ENCODE data around the gene MX2. TPM values are rescaled to one million over a fixed set of nuclear protein-coding genes. Genes with fewer than 3 reads are reported as not detected.
"Not testable (repeated sequence)": the region's sequence is repeated elsewhere in the genome, so short reads cannot be mapped to it uniquely, and the experiment has no call there.

The MX2 gene
- polyA plus RNA-seq, 1 donor = 2.7 TPM

DNA sequence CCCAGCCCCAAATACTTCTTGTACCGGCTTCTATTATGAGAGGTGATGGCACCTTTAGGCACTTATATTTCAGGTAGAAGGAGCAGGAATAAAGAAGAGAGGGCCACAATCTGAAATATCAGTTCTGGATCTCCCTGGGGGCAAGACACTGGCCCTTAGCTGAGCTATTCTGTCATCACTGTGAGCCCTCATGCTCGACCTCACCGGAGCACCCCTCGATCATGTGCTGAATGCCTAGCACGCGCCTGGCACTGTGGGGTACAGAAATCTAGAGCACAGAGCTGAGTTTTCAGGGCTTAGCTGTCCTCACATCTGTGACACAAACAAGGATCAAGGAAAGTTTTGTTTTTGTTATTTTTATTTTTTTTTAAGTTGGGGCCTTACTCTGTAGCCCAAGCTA lies 56.6 kb downstream of the MX2 start:
- H3K9me3 ChIP-seq (ENCODE audit: control insufficient read depth, low read depth, low read length) = no peaks in the 10 kb centered on the region
- WGBS (ENCODE audit: insufficient coverage, low lambda C conversion rate) = no CpG with 5 or more reads among the region's 6 CpGs
- no peak for DNase-seq
- H3K27ac ChIP-seq (ENCODE audit: low read length) = no peak overlapping the region
- no peak overlapping the region for H3K4me3 ChIP-seq (ENCODE audit: low read length)
- H3K4me1 ChIP-seq (ENCODE audit: control insufficient read depth, insufficient read depth, low read length) = no peaks in the 10 kb centered on the region
- no peaks in the 10 kb centered on the region for H3K27me3 ChIP-seq (ENCODE audit: control insufficient read depth, insufficient read depth, low read length)
- no peaks in the 10 kb centered on the region for H3K36me3 ChIP-seq (ENCODE audit: control insufficient read depth, insufficient read depth, low read length)

DNA sequence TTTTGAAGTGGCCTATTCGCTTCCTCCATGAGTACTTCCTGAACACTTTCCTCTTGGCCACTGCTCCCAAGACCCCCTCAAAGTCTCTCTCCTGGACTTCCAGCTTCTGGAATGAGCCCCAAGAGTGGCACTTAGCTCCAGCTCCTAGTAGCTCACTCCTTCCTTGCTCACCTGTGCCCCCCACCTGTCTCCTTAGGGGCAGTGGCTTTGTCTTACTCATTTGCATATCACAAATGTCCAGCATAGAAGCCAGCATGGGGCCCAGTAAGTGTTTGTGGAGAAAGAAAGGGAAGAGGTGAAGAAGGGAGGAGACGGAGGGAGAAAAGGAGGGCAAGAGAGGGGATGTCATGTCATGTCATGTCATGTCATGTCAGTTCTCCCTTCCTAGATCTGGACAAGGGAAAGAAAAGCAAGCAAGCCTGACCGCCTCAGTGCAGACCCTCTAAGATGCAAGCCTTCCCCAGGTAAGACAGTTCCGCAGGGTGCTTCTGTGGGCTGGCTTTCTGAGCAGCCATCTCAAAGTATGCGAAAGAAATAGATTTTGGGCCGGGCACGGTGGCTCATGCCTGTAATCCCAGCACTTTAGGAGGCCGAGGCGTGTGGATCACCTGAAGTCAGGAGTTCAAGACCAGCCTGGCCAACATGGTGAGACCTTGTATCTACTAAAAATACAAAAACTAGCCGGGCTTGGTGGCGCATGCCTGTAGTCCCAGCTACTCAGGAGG lies 57.3 kb downstream of the MX2 start:
- Histone ChIP-seq H3K9me3 (ENCODE audit: control insufficient read depth, low read depth, low read length) (no peaks in the 10 kb centered on the region), H3K36me3 (ENCODE audit: control insufficient read depth, insufficient read depth, low read length) (no peaks in the 10 kb centered on the region), H3K27me3 (ENCODE audit: control insufficient read depth, insufficient read depth, low read length) (no peaks in the 10 kb centered on the region), H3K4me1 (ENCODE audit: control insufficient read depth, insufficient read depth, low read length) (no peaks in the 10 kb centered on the region), H3K4me3 (ENCODE audit: low read length) (no peak overlapping the region), H3K27ac (ENCODE audit: low read length) (no peak overlapping the region)
- no peak for DNase-seq
- WGBS (ENCODE audit: insufficient coverage, low lambda C conversion rate) = 100% methylated on average over 1 of the region's 11 CpGs

DNA sequence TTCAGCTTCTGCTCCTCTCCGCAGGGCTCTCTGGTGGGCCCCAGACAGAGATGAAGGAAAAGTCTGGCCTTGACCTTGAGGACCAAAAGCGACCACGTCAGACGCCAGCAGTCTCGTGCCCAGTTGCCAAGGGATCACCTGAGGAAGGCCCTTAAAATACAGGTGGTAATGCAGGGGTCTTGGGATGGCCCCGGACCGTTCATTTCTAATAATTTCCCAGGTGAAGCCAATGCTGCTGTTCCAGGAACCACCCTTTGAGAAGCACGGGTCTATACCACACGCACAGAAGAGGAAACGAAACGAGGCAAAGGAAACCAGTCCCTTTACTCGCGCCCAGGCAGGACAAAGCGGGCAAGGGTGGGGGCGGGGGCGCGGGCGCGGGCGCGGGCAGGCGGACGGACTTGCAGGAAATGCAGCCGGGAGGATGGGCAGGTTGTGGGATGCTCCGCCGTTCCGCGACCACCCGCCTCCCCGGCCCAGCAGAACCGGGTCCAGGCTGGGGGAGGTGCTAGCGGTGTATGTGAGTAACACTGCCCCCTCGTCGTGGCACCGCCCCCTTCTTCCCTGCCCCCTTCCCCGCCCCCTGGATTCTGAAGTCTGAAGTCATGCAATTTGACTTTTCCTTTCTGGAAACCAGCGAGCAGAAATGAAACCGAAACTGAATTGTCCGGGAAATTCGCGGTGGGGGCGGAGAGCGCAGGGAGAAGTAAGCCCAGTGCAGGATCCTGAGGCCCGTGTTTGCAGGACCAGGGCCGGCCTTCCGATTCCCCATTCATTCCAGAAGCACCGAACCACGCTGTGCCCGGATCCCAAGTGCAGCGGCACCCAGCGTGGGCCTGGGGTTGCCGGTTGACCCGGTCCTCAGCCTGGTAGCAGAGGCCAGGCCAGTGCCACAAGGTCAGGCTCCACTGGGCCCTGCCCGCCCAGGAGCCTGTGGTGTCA lies 58.4 kb downstream of the MX2 start:
- Histone ChIP-seq H3K9me3 (ENCODE audit: control insufficient read depth, low read depth, low read length) (no peaks in the 10 kb centered on the region), H3K27ac (ENCODE audit: low read length) (peak overlapping the region; percentile 95), H3K27me3 (ENCODE audit: control insufficient read depth, insufficient read depth, low read length) (no peaks in the 10 kb centered on the region), H3K4me3 (ENCODE audit: low read length) (peak overlapping the region; percentile 66), H3K36me3 (ENCODE audit: control insufficient read depth, insufficient read depth, low read length) (no peaks in the 10 kb centered on the region), H3K4me1 (ENCODE audit: control insufficient read depth, insufficient read depth, low read length) (no peaks in the 10 kb centered on the region)
- no CpG with 5 or more reads among the region's 54 CpGs for WGBS (ENCODE audit: insufficient coverage, low lambda C conversion rate)
- DNase-seq = peak; percentile 88 to 94

DNA sequence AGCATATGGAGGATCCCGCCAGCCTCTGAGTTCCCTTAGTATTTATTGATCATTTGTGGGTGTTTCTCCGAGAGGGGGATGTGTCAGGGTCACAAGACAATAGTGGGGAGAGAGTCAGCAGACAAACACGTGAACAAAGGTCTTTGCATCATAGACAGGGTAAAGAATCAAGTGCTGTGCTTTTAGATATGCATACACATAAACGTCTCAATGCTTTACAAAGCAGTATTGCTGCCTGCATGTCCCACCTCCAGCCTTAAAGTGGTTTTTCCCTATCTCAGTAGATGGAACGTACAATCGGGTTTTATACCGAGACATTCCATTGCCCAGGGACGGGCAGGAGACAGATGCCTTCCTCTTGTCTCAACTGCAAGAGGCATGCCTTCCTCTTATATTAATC lies 59.2 kb downstream of the MX2 start:
- not testable (repeated sequence) for H3K36me3 ChIP-seq (ENCODE audit: control insufficient read depth, insufficient read depth, low read length); H3K27me3 ChIP-seq (ENCODE audit: control insufficient read depth, insufficient read depth, low read length); H3K4me3 ChIP-seq (ENCODE audit: low read length); H3K9me3 ChIP-seq (ENCODE audit: control insufficient read depth, low read depth, low read length); H3K4me1 ChIP-seq (ENCODE audit: control insufficient read depth, insufficient read depth, low read length); DNase-seq
- peak overlapping the region; percentile 95 for H3K27ac ChIP-seq (ENCODE audit: low read length)
- WGBS (ENCODE audit: insufficient coverage, low lambda C conversion rate) = no CpG with 5 or more reads among the region's 8 CpGs

DNA sequence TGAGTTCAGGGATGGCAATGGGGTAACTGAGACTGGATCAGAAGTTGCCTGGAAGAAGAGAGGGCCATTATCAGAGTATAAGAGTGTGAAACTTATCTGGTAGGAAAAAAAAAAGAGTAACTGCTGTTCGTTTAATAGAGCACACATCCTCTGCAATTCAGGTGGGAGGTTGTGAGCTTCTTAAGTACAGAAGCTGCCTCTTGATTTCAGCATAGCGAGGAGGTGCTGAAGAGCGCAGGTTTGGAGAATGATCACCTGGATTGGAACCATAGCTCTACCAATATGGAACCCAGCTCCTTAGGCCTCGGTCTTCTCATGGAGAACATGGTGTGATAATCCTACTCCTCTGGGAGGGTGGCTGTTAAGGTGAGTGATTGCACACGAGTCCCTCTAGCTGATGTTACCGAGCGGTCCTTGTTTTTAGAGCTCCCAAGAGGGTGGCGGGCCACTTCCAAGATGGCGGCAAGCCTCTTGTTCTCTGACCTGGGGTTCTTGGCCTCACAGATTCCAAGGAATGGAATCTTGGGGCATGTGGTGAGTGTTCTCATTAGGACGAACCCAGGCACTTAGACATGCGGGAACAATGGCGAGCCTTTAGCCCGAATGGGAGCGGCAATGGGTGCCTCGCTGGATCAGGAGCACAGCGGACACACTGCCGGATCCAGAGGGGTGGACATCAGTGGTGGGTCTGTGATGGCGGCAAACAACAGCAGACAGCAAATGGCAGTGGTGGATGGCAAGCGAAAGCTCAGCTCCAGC lies 60.9 kb downstream of the MX2 start:
- no peak overlapping the region for H3K27ac ChIP-seq (ENCODE audit: low read length)
- H3K27me3 ChIP-seq (ENCODE audit: control insufficient read depth, insufficient read depth, low read length) = peaks cover 10% of the 10 kb centered on the region
- H3K9me3 ChIP-seq (ENCODE audit: control insufficient read depth, low read depth, low read length) = no peaks in the 10 kb centered on the region
- H3K4me1 ChIP-seq (ENCODE audit: control insufficient read depth, insufficient read depth, low read length) = peaks cover 7% of the 10 kb centered on the region
- WGBS (ENCODE audit: insufficient coverage, low lambda C conversion rate) = 100% methylated on average over 1 of the region's 19 CpGs
- no peak overlapping the region for H3K4me3 ChIP-seq (ENCODE audit: low read length)
- H3K36me3 ChIP-seq (ENCODE audit: control insufficient read depth, insufficient read depth, low read length) = no peaks in the 10 kb centered on the region
- DNase-seq = no peak

DNA sequence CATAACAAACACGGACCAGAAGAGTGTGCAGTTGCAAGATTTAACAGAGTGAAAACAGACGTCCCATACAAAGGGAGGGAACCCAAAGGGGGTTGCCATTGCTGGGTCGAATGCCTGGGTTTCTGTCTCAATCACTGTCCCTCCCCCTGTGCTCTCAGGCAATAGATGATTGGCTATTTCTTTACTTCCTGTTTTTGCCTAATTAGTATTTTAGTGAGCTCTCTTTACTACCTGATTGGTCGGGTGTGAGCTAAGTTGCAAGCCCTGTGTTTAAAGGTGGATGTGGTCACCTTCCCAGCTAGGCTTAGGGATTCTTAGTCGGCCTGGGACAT lies 61.4 kb downstream of the MX2 start:
- not testable (repeated sequence) for H3K9me3 ChIP-seq (ENCODE audit: control insufficient read depth, low read depth, low read length); DNase-seq; H3K36me3 ChIP-seq (ENCODE audit: control insufficient read depth, insufficient read depth, low read length); H3K27ac ChIP-seq (ENCODE audit: low read length); H3K4me3 ChIP-seq (ENCODE audit: low read length); H3K4me1 ChIP-seq (ENCODE audit: control insufficient read depth, insufficient read depth, low read length)
- no CpG with 5 or more reads among the region's 5 CpGs for WGBS (ENCODE audit: insufficient coverage, low lambda C conversion rate)
- peaks cover 10% of the 10 kb centered on the region for H3K27me3 ChIP-seq (ENCODE audit: control insufficient read depth, insufficient read depth, low read length)

DNA sequence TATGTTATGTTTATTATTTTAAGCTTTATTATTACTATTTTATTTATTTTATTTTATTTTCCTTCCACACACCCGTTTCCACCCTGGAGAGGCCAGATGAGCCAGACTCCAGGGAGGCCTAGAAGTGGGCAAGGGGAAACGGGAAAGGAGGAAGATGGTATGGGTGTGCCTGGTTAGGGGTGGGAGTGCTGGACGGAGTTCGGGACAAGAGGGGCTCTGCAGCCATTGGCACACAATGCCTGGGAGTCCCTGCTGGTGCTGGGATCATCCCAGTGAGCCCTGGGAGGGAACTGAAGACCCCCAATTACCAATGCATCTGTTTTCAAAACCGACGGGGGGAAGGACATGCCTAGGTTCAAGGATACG lies 63.7 kb downstream of the MX2 start:
- Histone ChIP-seq H3K27me3 (ENCODE audit: control insufficient read depth, insufficient read depth, low read length) (peaks cover 10% of the 10 kb centered on the region), H3K27ac (ENCODE audit: low read length) (no peak overlapping the region), H3K4me1 (ENCODE audit: control insufficient read depth, insufficient read depth, low read length) (peaks cover 7% of the 10 kb centered on the region), H3K36me3 (ENCODE audit: control insufficient read depth, insufficient read depth, low read length) (peaks cover 2% of the 10 kb centered on the region), H3K9me3 (ENCODE audit: control insufficient read depth, low read depth, low read length) (no peaks in the 10 kb centered on the region), H3K4me3 (ENCODE audit: low read length) (peak overlapping the region; percentile 87)
- 100% methylated on average over 1 of the region's 7 CpGs for whole genome bisulfite sequencing (ENCODE audit: insufficient coverage, low lambda C conversion rate)
- no peak for DNase-seq

DNA sequence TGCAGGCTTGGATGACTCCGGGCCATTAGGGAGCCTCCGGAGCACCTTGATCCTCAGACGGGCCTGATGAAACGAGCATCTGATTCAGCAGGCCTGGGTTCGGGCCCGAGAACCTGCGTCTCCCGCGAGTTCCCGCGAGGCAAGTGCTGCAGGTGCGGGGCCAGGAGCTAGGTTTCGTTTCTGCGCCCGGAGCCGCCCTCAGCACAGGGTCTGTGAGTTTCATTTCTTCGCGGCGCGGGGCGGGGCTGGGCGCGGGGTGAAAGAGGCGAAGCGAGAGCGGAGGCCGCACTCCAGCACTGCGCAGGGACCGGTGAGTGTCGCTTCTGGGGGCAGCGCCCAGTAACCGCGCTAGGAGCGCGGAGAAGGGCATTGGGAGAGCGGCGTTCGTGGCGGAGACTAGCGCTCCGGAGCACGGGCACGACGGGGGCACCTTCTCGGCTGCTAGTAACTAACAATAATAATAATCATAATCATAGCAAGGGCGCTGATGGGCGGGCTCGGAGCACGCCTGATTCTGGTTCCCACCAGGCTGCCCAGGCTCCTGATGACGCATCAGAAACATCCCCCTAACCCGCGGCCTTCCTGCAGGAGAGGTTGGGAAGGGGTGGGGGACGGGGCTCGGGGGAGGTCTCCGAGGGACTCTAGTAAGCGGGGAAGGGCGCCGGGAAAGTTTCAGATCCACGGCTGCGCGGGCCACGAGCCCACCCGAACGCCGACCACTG lies 64.3 kb downstream of the MX2 start, which contains the start of gene MX1:
Gene MX1, plus strand, starts transcription at position 286 of the 722 bp plus-strand sequence. CDS start 5,832 bp downstream, outside the sequence.
- H3K4me1 ChIP-seq (ENCODE audit: control insufficient read depth, insufficient read depth, low read length) = peaks cover 7% of the 10 kb centered on the region
- peak; percentile 85 to 92 for DNase-seq
- H3K4me3 ChIP-seq (ENCODE audit: low read length) = peak within 1 kb of the TSS; percentile 87
- no peaks in the 10 kb centered on the region for H3K9me3 ChIP-seq (ENCODE audit: control insufficient read depth, low read depth, low read length)
- peaks cover 10% of the 10 kb centered on the region for H3K27me3 ChIP-seq (ENCODE audit: control insufficient read depth, insufficient read depth, low read length)
- H3K36me3 ChIP-seq (ENCODE audit: control insufficient read depth, insufficient read depth, low read length) = peaks cover 2% of the 10 kb centered on the region
- no peak within 1 kb of the TSS for H3K27ac ChIP-seq (ENCODE audit: low read length)
- no CpG with 5 or more reads among the region's 65 CpGs for WGBS (ENCODE audit: insufficient coverage, low lambda C conversion rate)

DNA sequence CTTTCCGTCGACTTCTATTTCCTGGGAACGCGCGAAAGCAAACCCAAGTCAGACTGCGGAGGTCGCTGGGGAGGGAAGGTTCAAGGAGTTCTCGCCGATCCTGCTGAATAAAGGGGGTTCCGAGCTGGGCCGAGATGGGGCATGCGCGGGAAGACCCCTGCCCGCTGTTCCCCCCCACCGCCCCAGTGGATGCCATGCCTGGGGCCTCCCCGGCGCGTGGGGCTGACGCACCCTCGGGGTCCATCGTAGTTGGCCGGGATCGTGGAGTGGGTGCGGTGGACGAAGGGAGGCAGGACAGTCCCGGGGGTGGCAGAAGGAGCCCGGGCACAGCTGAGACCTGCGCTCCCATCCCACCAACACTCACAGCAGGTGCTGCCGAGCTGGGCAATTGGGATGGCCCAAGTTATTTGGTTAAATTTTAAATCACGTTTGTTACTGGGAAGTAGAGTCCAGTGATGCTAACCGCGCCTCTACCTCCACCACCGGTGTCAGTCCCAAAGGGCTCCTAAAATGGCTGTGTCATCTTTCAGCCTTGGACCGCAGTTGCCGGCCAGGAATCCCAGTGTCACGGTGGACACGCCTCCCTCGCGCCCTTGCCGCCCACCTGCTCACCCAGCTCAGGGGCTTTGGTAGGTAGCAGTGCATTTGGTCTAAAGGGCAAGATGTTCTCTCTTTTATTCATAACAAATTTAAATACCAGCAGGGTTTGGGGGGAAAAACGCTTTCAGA lies 65.0 kb downstream of the MX2 start:
- Histone ChIP-seq H3K27me3 (ENCODE audit: control insufficient read depth, insufficient read depth, low read length) (peaks cover 10% of the 10 kb centered on the region), H3K36me3 (ENCODE audit: control insufficient read depth, insufficient read depth, low read length) (peaks cover 2% of the 10 kb centered on the region), H3K4me1 (ENCODE audit: control insufficient read depth, insufficient read depth, low read length) (peaks cover 7% of the 10 kb centered on the region), H3K9me3 (ENCODE audit: control insufficient read depth, low read depth, low read length) (no peaks in the 10 kb centered on the region), H3K27ac (ENCODE audit: low read length) (no peak overlapping the region), H3K4me3 (ENCODE audit: low read length) (peak overlapping the region; percentile 87)
- no CpG with 5 or more reads among the region's 41 CpGs for WGBS (ENCODE audit: insufficient coverage, low lambda C conversion rate)
- peak in 1 of 2 donors; percentile 35 for DNase-seq
